Activated naive CD4-positive, alpha-beta T cell treated with Interleukin-2 at 50 U/mL for 16 hours (primary cell): ENCODE measurements around the gene SPATA12.

ENCODE experiments used
- DNase-seq: peaks from one replicate; pipeline ENCODE4 v3.0.0-alpha.2; 2020

Gene SPATA12

DNA sequence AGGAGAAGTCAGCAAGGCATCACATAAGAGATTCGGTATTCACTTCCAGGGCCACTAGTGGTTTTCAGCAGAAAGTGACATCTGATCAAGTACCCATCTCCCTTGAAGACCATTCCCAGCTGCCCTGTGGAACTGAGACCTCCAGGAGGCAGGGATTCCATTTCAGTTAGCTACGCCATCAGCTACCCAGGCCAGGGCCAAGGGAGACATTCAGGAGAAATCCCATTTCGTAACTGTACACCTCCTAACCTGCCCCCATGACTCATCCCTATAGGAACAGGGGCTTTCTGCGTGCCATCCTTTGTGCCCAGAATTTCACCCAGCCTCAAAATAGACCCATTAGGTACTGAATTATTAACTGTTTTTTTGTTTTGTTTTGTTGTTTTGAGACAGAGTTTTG, 24.7 kb downstream of the SPATA12 start:
- DNase-seq: no peak

- no peak for DNase-seq
Observed at GRCh38 chr3:57086201-57086600, 25.7 kb downstream of the SPATA12 start.

- no peak for DNase-seq
Observed at GRCh38 chr3:57087361-57088092, 27.1 kb downstream of the SPATA12 start.

DNA sequence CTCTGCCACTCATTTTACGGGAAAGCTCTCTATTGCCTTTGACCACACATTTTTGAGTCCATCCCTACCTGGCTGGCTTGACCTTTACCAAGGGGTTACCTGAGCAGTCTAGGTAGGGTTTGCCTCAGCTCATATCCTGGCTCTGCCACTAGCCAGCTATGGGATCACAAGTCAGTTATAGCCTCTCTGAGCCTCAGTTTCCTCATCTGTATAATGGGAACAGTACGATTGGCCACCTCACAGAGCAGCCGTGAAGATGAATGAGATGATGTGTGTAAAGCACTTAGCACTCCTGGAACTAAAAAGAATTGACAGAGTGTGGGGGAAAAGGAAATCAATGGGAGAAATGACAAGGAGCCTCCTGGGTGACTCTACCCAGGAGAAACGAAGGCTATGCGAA, 28.0 kb downstream of the SPATA12 start:
- no peak for DNase-seq

DNA sequence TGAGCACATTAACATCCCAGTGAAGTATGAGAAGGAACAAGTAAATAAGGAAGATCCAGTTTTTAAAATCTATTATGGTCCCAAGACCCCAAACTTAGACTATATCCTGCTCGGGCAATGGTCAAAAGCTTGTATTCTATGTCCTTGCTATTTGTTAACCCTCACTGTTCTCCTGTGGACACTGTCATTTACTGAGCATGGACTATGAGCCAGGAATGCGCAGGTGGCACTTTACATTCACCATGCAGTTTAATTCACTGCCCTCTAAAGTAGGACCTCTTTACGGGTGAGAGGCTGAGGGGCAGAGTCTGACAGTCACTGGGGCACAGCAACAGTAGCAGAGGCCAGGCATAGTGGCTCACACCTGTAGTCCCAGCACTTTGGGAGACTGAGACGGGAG, 28.6 kb downstream of the SPATA12 start:
- DNase-seq: no peak

- no peak for DNase-seq
Observed at GRCh38 chr3:57091521-57092273, 31.2 kb downstream of the SPATA12 start.

DNA sequence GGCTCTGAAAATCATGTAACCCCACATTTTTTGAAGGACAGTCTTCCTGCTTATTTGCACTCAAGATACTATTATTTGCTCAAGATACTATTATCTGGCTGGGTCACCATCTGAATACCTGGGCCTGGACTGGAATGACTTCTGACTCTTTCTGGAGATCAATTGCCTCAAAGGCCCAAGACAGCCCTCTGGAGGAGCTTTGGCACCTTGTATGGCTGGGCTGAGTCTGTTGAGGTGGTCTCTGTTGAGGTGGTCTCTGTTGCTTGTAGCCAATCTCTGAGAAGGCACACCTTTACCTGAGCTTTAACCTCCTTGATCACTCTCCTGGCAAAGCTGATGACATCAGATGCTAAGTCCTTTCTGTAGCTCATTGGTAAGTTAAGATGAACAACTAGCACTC, 33.0 kb downstream of the SPATA12 start:
- no peak for DNase-seq

- no peak for DNase-seq
Observed at GRCh38 chr3:57093971-57094535, 33.6 kb downstream of the SPATA12 start.

- DNase-seq: no peak
Observed at GRCh38 chr3:57094575-57094974, 34.1 kb downstream of the SPATA12 start.

GRCh38 chr3:57095363-57095762, 34.9 kb downstream of the SPATA12 start:
- no peak for DNase-seq

GRCh38 chr3:57097536-57097935, 37.1 kb downstream of the SPATA12 start:
- DNase-seq: no peak

DNA sequence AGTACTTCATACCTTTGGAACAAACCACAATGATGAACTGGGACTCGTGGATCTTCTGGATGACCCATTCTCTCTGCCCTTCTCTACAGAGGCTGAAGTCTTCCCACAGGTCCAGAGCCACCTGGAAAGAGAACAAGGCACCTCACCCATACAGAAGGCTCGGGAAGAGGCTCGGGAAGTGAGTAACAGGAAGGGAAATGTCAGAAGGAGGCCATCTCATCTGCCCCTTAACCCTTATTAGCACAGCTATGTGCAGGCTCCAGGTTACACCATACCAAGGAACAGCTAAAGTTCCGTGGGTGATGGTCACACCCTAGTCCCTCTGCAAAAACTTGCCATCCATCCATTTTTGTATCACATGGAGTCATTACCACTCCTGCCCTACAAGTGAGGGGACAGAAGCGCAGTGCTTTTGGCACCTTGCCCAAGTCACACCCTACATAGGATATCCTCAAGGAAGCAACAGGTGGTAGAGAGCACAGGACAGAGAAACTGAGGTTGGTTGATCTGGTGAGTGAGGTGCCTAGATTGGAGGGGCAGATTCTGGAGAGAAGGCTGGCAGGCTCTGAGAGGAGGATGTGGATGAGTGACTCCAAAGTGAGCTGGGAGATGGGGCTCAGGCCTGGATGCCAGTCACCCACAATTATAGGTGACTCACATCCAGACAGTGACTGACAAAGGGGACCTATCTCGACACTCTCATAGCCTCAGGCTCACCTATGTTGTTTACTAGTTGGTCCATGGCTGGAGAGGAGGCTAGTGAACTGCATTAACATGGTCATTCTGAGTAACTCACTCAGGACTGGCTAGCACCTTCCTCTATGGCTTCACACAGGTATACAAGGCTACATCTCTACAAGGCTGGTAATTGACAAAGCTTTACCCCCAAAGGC, 38.2 kb downstream of the SPATA12 start:
- DNase-seq: no peak

- peak; percentile 44 for DNase-seq
Observed at GRCh38 chr3:57100046-57100695, 39.7 kb downstream of the SPATA12 start.

- no peak for DNase-seq
Observed at GRCh38 chr3:57105585-57105984, 45.1 kb downstream of the SPATA12 start.

GRCh38 chr3:57108684-57109083, 48.2 kb downstream of the SPATA12 start:
- DNase-seq: no peak

- no peak for DNase-seq
Observed at GRCh38 chr3:57109437-57110199, 49.2 kb downstream of the SPATA12 start.

GRCh38 chr3:57110214-57110613, 49.8 kb downstream of the SPATA12 start:
- no peak for DNase-seq

DNA sequence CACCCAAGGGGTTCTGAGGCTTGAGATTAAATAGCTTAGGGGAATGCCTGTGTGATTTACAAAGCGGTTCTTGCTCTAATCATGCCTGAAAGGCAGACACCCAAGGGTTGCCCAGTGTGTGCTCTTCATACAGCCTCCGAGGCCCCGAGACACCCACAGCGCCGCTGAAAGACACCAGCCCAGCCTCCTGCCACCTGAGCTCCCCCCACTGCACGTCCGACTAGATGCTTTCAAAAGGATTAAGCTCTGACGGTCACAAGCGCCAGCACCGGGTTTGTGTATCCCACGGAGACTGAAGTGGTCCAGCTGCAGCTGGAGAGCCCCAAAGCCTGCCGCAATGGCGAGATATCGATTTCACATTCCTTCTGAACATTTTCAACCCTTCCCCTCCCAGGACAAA, 50.3 kb downstream of the SPATA12 start:
- no peak for DNase-seq

- DNase-seq: no peak
Observed at GRCh38 chr3:57112206-57112605, 51.7 kb downstream of the SPATA12 start.

DNA sequence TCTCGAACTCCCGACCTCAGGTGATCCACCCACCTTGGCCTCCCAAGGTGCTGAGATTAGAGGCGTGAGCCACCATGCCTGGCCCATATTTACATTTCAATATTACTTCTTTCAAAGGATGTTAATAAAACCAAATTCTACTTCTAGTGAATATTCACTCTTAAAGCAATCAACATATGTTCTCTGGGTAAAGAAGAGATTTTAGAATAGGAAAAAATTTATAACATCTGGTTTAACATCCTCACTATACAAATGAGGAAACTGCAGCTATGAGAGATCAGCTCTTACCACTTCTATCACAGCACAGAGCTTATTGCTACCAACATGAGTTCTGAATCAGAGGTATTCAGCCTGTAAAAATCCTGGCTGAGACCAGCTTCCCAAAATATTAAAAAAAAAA, 56.0 kb downstream of the SPATA12 start:
- no peak for DNase-seq

DNA sequence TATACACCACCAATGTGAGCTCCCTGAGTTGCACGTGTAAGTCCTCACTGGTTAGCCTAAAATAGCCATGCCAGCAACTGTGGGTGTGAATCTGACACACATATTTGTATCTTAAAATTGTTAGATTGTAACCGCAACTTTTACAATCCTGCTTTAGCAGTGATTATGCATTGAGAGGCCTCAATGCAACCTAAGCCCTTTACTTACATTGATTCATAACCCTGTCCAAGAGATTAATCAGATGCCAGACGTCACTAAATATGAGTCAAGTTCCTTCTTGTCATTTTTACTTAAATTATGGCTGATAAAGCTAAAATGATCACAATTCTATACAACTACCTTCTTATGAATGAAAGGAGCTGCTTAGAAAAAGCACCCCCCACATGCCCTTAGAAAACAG, 57.8 kb downstream of the SPATA12 start:
- DNase-seq: no peak

GRCh38 chr3:57120040-57120439, 59.6 kb downstream of the SPATA12 start:
- DNase-seq: no peak
